Activated naive CD8-positive, alpha-beta T cell treated with anti-CD3 and anti-CD28 coated beads for 36 hours (primary cell): ENCODE measurements around the gene NTM. TPM values are rescaled to one million over a fixed set of nuclear protein-coding genes. Genes with fewer than 3 reads are reported as not detected.

Source experiments
- DNase-seq: peaks from one replicate; pipeline ENCODE4 v3.0.0; 2021
- H3K27ac Mint-ChIP-seq: one replicate; pipeline ENCODE4 v1.8.0; 2022; ENCODE audit warnings: mild to moderate bottlenecking, moderate library complexity, mixed read lengths
- H3K27me3 Mint-ChIP-seq: one replicate; pipeline ENCODE4 v1.8.0; 2022; ENCODE audit warnings: mild to moderate bottlenecking, mixed read lengths
- H3K36me3 Mint-ChIP-seq: one replicate; pipeline ENCODE4 v1.8.0; 2021; ENCODE audit warnings: mild to moderate bottlenecking, mixed read lengths
- H3K4me1 Mint-ChIP-seq: one replicate; pipeline ENCODE4 v1.8.0; 2021; ENCODE audit warnings: mixed read lengths
- H3K4me3 Mint-ChIP-seq: one replicate; pipeline ENCODE4 v1.8.0; 2022; ENCODE audit warnings: mild to moderate bottlenecking, moderate library complexity, mixed read lengths
- H3K9me3 Mint-ChIP-seq: one replicate; pipeline ENCODE4 v1.8.0; 2022; ENCODE audit warnings: mixed read lengths
- total RNA-seq, 2 experiments: library from RNA; stranded (reverse); gene quantifications; one replicate each; pipeline ENCODE4 v1.2.3, GENCODE V29; 2021

NTM gene
- total RNA-seq, 2 experiments from 2014 or later = not detected

GRCh38 chr11:131687291-131688047, 317.1 kb downstream of the NTM start:
- Mint-ChIP-seq H3K27me3 (peaks cover 32% of the 10 kb centered on the region), H3K4me3 (no peak overlapping the region), H3K36me3 (no peaks in the 10 kb centered on the region), H3K27ac (no peak overlapping the region), H3K4me1 (no peaks in the 10 kb centered on the region), H3K9me3 (no peaks in the 10 kb centered on the region)
- no peak for DNase-seq

GRCh38 chr11:131688048-131688693, 317.8 kb downstream of the NTM start:
- no peak overlapping the region for H3K27ac Mint-ChIP-seq
- H3K4me1 Mint-ChIP-seq = no peaks in the 10 kb centered on the region
- peak; percentile 60 for DNase-seq
- H3K9me3 Mint-ChIP-seq = no peaks in the 10 kb centered on the region
- H3K36me3 Mint-ChIP-seq = no peaks in the 10 kb centered on the region
- H3K4me3 Mint-ChIP-seq = no peak overlapping the region
- H3K27me3 Mint-ChIP-seq = peaks cover 34% of the 10 kb centered on the region

GRCh38 chr11:131689049-131689925, 318.9 kb downstream of the NTM start:
- no peak for DNase-seq
- Mint-ChIP-seq H3K27ac (no peak overlapping the region), H3K27me3 (peaks cover 37% of the 10 kb centered on the region), H3K36me3 (no peaks in the 10 kb centered on the region), H3K4me3 (no peak overlapping the region), H3K4me1 (no peaks in the 10 kb centered on the region), H3K9me3 (no peaks in the 10 kb centered on the region)

GRCh38 chr11:131690362-131690761, 319.9 kb downstream of the NTM start:
- H3K9me3 Mint-ChIP-seq = no peaks in the 10 kb centered on the region
- no peak for DNase-seq
- H3K27ac Mint-ChIP-seq = no peak overlapping the region
- peaks cover 2% of the 10 kb centered on the region for H3K4me1 Mint-ChIP-seq
- no peak overlapping the region for H3K4me3 Mint-ChIP-seq
- peaks cover 46% of the 10 kb centered on the region for H3K27me3 Mint-ChIP-seq
- H3K36me3 Mint-ChIP-seq = no peaks in the 10 kb centered on the region

- no peak for DNase-seq
- H3K4me3 Mint-ChIP-seq = no peak overlapping the region
- no peaks in the 10 kb centered on the region for H3K9me3 Mint-ChIP-seq
- no peaks in the 10 kb centered on the region for H3K36me3 Mint-ChIP-seq
- peaks cover 2% of the 10 kb centered on the region for H3K4me1 Mint-ChIP-seq
- H3K27ac Mint-ChIP-seq = no peak overlapping the region
- peaks cover 45% of the 10 kb centered on the region for H3K27me3 Mint-ChIP-seq
These were observed 320.4 kb downstream of the NTM start for GRCh38 chr11:131690776-131691175.

- peak; percentile 56 for DNase-seq
- peaks cover 44% of the 10 kb centered on the region for H3K27me3 Mint-ChIP-seq
- H3K36me3 Mint-ChIP-seq = no peaks in the 10 kb centered on the region
- no peaks in the 10 kb centered on the region for H3K9me3 Mint-ChIP-seq
- peaks cover 2% of the 10 kb centered on the region for H3K4me1 Mint-ChIP-seq
- no peak overlapping the region for H3K27ac Mint-ChIP-seq
- no peak overlapping the region for H3K4me3 Mint-ChIP-seq
These were observed 321.0 kb downstream of the NTM start for GRCh38 chr11:131691181-131692041.

GRCh38 chr11:131692151-131692550, 321.7 kb downstream of the NTM start:
- peaks cover 2% of the 10 kb centered on the region for H3K4me1 Mint-ChIP-seq
- no peaks in the 10 kb centered on the region for H3K36me3 Mint-ChIP-seq
- DNase-seq = no peak
- no peaks in the 10 kb centered on the region for H3K9me3 Mint-ChIP-seq
- no peak overlapping the region for H3K4me3 Mint-ChIP-seq
- peaks cover 48% of the 10 kb centered on the region for H3K27me3 Mint-ChIP-seq
- H3K27ac Mint-ChIP-seq = no peak overlapping the region

GRCh38 chr11:131692961-131693360, 322.5 kb downstream of the NTM start:
- no peak for DNase-seq
- H3K27me3 Mint-ChIP-seq = peaks cover 43% of the 10 kb centered on the region
- peaks cover 2% of the 10 kb centered on the region for H3K4me1 Mint-ChIP-seq
- no peak overlapping the region for H3K4me3 Mint-ChIP-seq
- no peaks in the 10 kb centered on the region for H3K9me3 Mint-ChIP-seq
- H3K36me3 Mint-ChIP-seq = no peaks in the 10 kb centered on the region
- no peak overlapping the region for H3K27ac Mint-ChIP-seq

- H3K9me3 Mint-ChIP-seq = no peaks in the 10 kb centered on the region
- H3K4me1 Mint-ChIP-seq = peaks cover 2% of the 10 kb centered on the region
- no peak for DNase-seq
- H3K36me3 Mint-ChIP-seq = no peaks in the 10 kb centered on the region
- no peak overlapping the region for H3K27ac Mint-ChIP-seq
- H3K4me3 Mint-ChIP-seq = no peak overlapping the region
- H3K27me3 Mint-ChIP-seq = peaks cover 44% of the 10 kb centered on the region
These were observed 323.3 kb downstream of the NTM start for GRCh38 chr11:131693756-131694155.

GRCh38 chr11:131694526-131695424, 324.4 kb downstream of the NTM start:
- H3K4me3 Mint-ChIP-seq = no peak overlapping the region
- no peak overlapping the region for H3K27ac Mint-ChIP-seq
- peaks cover 2% of the 10 kb centered on the region for H3K4me1 Mint-ChIP-seq
- no peaks in the 10 kb centered on the region for H3K9me3 Mint-ChIP-seq
- DNase-seq = peak; percentile 71
- H3K36me3 Mint-ChIP-seq = no peaks in the 10 kb centered on the region
- peaks cover 45% of the 10 kb centered on the region for H3K27me3 Mint-ChIP-seq

GRCh38 chr11:131695889-131696429, 325.5 kb downstream of the NTM start:
- H3K9me3 Mint-ChIP-seq = no peaks in the 10 kb centered on the region
- no peaks in the 10 kb centered on the region for H3K36me3 Mint-ChIP-seq
- peaks cover 2% of the 10 kb centered on the region for H3K4me1 Mint-ChIP-seq
- H3K4me3 Mint-ChIP-seq = no peak overlapping the region
- H3K27ac Mint-ChIP-seq = no peak overlapping the region
- no peak for DNase-seq
- H3K27me3 Mint-ChIP-seq = peaks cover 35% of the 10 kb centered on the region

GRCh38 chr11:131696690-131697089, 326.3 kb downstream of the NTM start:
- Mint-ChIP-seq H3K36me3 (no peaks in the 10 kb centered on the region), H3K27me3 (peaks cover 34% of the 10 kb centered on the region), H3K4me1 (peaks cover 2% of the 10 kb centered on the region), H3K27ac (no peak overlapping the region), H3K9me3 (no peaks in the 10 kb centered on the region), H3K4me3 (no peak overlapping the region)
- DNase-seq = no peak

GRCh38 chr11:131703311-131703710, 332.9 kb downstream of the NTM start:
- no peaks in the 10 kb centered on the region for H3K4me1 Mint-ChIP-seq
- H3K36me3 Mint-ChIP-seq = no peaks in the 10 kb centered on the region
- no peak overlapping the region for H3K27ac Mint-ChIP-seq
- H3K9me3 Mint-ChIP-seq = peaks cover 12% of the 10 kb centered on the region
- peaks cover 4% of the 10 kb centered on the region for H3K27me3 Mint-ChIP-seq
- DNase-seq = no peak
- H3K4me3 Mint-ChIP-seq = no peak overlapping the region
